GM19023 (cell line): Measurements from ENCODE around the gene CSH2.
"Not testable (repeated sequence)": the region's sequence is repeated elsewhere in the genome, so short reads cannot be mapped to it uniquely, and the experiment has no call there.

Source experiments
- ATAC-seq: cut with Tn5 transposase; IDR thresholded peaks from one replicate; pipeline ENCODE4 v1.9.1; 2021; ENCODE audit warnings: mild to moderate bottlenecking, moderate library complexity; ENCODE audit not compliant: unreplicated experiment

The CSH2 gene

GRCh38 chr17:63896524-63897354 is 23.3 kb upstream of the CSH2 start, which contains the start of gene CSH1:
Gene CSH1 (minus strand): TSS chr17:63896574. CDS start chr17:63896511, 63 bp downstream.
- ATAC-seq = not testable (repeated sequence)

DNA sequence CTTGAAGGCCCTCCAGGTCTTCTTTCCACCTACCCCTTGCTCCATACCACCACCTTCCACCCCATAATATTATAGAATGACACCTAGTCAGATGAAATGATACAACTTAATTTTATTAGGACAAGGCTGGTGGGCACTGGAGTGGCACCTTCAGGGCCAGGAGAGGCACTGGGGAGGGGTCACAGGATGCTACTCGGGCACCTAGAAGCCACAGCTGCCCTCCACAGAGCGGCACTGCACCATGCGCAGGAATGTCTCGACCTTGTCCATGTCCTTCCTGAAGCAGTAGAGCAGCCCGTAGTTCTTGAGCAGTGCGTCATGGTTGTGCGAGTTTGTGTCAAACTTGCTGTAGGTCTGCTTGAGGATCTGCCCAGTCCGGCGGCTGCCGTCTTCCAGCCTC is 21.3 kb upstream of the CSH2 start:
- ATAC-seq = not testable (repeated sequence)

DNA sequence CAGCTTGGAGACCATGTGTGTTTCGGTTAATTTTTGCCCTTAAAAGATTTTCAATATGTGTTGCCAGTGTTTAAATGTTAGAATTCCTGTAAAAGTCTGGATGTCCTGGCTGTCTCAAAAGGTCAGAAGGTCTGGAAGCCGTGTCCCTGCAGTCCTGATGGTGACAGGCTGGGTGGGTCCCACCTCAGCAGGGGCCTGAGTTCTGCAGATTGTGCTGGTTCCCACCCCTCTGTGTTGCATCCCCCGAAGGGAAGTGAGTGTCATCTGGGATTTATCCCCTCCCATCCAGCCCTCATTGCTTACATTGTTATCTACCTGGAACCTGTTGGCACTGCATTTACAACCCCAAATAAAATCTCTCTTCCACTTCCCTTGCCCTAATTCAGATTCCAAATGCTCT is 20.5 kb upstream of the CSH2 start:
- ATAC-seq = not testable (repeated sequence)

GRCh38 chr17:63892316-63893037 is 19.0 kb upstream of the CSH2 start:
- not testable (repeated sequence) for ATAC-seq

- not testable (repeated sequence) for ATAC-seq
Observed at GRCh38 chr17:63889026-63889848, 15.8 kb upstream of the CSH2 start.

- ATAC-seq = not testable (repeated sequence)
Observed at GRCh38 chr17:63885119-63885518, 11.6 kb upstream of the CSH2 start.

DNA sequence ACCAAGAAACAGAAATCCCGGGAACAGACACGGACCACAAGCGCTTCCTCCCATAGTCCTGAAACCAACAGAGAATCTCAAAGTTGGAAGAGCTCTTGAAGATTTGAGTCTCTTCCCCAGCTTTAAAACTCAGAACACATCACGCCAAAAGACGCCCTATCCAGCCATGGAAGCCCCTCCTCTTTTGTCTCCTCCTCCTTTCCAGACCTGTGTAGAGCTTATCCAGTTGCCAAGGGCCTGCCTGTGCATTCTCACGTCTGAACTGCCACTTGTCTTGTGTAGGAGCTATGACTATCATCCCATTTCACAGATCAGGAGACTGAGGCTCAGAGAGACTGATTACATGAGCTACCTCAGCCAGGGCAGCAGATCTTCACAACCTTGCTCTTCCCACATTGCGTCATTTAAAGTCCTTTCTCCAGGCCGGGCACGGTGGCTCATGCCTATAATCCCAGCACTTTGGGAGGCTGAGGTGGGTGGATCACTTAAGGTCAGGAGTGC is 9.2 kb upstream of the CSH2 start:
- not testable (repeated sequence) for ATAC-seq

- no peak for ATAC-seq
Observed at GRCh38 chr17:63881935-63882601, 8.6 kb upstream of the CSH2 start, which contains the start of gene GH2. Gene GH2 (minus strand): TSS chr17:63881944. CDS start chr17:63881801, 143 bp downstream.

DNA sequence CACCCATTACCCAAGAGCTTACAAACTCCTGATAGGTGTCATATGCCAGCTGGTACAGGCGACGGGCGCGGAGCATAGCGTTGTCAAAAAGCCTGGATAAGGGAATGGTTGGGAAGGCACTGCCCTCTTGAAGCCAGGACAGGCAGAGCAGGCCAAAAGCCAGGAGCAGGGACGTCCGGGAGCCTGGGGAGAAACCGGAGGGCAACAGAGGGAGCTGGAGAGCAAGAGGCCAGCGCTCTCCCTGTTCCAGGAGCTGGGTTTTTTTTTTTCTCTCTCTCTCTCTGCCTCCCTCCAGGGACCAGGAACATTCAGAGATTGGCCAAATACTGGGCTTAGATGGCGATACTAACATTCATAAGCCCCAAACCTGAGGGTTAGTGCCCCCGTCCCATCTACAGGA is 7.9 kb upstream of the CSH2 start:
- ATAC-seq = not testable (repeated sequence)

GRCh38 chr17:63880706-63881105 is 7.2 kb upstream of the CSH2 start:
- no peak for ATAC-seq

DNA sequence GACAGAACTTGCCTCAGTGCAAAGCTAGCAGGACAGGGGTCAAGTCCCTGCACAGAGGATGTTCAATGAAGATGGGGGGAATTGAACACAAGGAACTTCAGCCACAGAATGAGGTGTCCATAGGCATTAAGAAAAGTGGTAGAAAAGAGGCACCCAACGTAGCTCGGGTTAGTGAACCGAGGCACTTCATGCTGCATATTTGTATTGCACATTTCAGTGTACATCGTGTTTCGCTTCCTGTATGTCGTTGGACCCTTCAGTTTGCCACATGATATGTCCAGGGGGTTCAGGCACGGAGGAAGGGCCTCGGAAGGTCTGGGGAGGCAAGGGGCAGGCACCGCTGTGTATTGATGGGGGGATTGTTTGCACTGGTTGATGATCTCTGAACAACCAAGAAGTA is 4.9 kb upstream of the CSH2 start:
- not testable (repeated sequence) for ATAC-seq

DNA sequence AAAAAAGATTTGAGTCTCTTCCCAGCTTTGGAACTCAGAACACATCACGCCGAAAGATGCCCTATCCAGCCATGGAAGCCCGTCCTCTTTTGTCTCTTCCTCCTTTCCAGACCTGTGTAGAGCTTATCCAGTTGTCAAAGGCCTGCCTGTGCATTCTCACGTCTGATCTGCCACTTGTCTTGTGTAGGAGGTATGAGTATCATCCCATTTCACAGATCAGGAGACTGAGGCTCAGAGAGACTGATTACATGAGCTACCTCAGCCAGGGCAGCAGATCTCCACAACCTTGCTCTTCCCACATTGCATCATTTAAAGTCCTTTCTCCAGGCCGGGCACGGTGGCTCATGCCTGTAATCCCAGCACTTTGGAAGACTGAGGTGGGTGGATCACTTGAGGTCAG is 1.2 kb upstream of the CSH2 start:
- not testable (repeated sequence) for ATAC-seq

DNA sequence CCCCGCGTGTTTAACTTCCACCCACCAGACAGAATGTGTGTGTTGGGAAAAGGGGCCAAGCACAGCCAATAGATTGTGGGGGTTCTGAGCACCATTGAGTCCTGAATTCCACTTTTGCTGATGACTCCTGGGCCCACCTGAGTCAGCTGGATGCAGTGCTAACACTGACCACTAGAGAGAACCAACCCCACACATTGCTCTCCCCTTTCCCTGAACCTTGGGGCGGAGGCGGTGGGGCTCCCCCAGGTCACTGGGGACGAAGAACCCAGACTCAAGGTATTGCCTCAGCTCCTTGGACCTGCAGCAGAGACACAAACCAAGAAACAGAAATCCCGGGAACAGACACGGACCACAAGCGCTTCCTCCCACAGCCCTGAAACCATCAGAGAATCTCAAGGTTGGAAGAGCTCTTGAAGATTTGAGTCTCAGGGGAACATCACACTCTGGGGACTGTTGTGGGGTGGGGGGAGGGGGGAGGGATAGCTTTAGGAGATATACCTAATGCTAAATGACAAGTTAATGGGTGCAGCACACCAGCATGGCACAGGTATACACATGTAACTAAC is 667 bp upstream of the CSH2 start:
- not testable (repeated sequence) for ATAC-seq

GRCh38 chr17:63871646-63872365 is 1.7 kb downstream of the CSH2 start:
- ATAC-seq = not testable (repeated sequence)

GRCh38 chr17:63870292-63870665 is 3.2 kb downstream of the CSH2 start:
- ATAC-seq = not testable (repeated sequence)

GRCh38 chr17:63869491-63870291 is 3.8 kb downstream of the CSH2 start:
- not testable (repeated sequence) for ATAC-seq

DNA sequence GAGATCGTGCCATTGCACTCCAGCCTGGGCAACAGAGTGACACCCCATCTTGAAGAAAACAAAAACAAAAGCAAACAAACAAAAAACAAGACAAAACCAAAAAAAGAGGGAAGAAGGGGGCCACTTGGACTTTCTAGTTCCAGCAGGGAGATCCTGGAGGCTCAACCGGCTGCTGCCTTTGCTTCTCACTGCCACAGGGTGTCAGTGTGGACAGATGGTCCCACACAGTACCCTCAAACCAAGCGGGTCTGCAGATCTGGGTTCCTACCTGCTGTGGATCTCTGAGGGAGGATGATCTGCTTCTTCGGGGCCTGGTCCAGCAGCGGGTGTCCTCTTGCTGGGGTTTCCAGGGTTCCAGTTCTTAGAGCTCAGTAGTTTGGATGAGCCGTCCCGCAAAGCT is 6.9 kb downstream of the CSH2 start:
- ATAC-seq = not testable (repeated sequence)

- ATAC-seq = no peak
Observed at GRCh38 chr17:63859257-63859656, 14.2 kb downstream of the CSH2 start.
